GM10266 (cell line): ENCODE data around the gene ATG10.
A peak's percentile ranks its signal among the peaks of the same experiment; 100 is the strongest.
"Not testable (repeated sequence)": the region's sequence is repeated elsewhere in the genome, so short reads cannot be mapped to it uniquely, and the experiment has no call there.

Source experiments
- DNase-seq: peaks from one replicate; pipeline ENCODE4 v3.0.0; 2012; ENCODE audit errors: extremely low spot score
- CTCF ChIP-seq: IDR thresholded peaks from 2 replicates; pipeline ENCODE4 v1.5.1; 2012; ENCODE audit warnings: mild to moderate bottlenecking, low read depth; ENCODE audit not compliant: control insufficient read depth, insufficient read depth; ENCODE audit errors: missing control alignments

The ATG10 gene

DNA sequence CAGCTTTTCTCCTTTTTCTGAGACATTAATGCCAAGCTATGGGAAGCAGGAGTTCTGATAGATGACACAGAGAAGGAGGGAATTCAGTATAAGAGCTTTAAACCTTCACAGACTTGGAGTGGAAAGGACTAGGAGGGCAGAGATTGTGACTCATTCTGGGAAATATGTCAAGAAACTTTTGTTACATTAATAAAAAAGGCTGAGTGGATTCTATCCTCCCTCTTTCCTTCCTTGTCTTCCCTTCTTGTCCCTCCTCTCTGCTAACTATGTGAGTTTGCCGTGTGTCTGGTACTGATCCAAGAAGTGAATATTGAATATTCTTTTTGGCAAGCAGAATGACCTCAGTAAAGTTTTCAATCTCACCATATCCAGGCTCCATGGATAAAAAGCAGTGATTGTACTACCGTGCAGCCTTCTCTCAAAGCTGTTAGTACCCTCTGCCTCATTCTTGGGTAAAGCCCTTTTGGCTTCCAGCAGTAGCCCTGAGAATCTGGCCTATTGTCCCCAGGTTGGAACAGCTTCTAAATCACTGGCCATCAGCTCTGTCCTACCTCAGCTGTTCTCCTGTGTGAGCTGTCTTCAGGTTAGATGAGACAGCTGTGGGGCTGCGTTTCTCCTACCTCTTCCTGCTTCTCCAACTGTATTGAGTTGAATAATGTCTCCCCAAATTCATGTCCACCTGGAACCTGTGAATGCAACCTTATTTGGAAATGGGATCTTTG, 73.9 kb downstream of the ATG10 start:
- no peak for DNase-seq
- TF ChIP-seq CTCF = no peak

DNA sequence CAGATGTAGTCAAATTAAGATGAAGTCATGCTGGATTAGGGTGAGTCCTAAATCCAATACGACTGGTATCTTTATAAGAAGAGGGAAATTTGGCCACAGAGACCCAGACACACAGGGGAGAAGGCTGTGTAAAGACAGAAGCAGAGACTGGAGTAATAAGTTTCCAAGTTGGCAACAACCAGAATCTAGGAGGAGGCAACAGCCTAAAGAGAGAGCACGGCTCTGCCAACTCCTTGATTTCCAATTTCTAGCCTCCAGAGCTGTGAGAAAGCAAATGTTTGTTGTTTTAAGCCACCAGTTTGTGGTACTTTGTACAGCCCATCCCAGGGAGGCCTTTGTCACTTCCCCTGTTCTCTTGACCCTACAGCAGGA, 74.4 kb downstream of the ATG10 start:
- TF ChIP-seq CTCF = no peak
- no peak for DNase-seq

DNA sequence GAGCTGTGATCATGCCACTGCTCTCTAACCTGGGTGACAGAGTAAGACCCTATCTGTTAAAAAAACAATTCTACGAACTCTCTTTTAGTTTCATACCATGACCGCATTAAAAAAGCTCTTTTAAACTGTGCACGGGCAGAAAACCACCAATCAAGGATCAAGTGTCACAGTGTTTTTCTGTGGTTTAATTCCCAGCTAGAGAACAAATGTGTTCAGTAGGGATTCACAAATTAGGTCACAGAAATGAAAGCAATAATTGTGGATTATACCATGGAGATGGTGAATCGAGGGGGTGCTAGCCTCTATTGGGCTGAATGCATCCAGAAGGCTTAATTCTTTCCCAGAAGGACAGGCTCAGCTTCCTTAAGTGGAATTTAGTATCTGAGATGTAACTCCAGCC, 79.1 kb downstream of the ATG10 start:
- TF ChIP-seq CTCF = no peak
- DNase-seq = no peak

DNA sequence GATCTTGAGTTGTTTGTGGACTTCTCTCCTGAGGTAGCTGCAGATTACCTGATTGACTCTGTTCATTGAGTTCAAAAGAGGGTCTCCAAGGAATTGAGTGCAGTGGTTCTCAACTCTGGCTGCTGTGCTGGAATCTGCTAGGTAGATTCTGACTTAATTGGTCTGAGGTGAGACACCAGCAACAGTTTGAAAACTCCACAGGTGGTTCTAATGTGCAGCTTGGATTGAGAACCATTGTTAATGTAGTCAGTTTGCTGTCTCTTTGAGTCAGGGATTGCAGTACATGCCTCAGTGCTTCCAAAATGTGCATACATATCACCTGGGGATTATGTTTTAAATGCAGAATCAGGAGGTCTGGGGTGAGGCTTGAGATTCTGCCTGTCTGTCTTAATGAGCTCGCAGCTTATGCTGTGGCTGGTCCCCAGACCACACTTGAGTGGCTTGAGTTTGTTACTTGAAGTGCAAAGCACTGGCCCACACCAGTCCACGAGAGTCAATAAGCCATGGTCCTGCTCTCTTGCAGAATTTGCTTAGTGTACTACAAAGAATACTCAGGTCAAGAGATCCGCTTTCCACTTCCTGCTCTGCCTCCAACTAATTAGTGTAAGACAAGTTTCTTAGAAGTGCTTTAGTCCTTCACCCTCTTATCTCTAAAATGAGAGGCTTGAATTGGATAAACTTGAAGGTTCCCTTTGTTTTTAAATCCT, 82.3 kb downstream of the ATG10 start:
- no peak for DNase-seq
- no peak for TF ChIP-seq CTCF

GRCh38 chr5:82057051-82057450, 85.2 kb downstream of the ATG10 start:
- no peak for DNase-seq
- TF ChIP-seq CTCF = no peak

GRCh38 chr5:82058710-82059109, 86.9 kb downstream of the ATG10 start:
- peak; percentile 19 for DNase-seq
- TF ChIP-seq CTCF = no peak

GRCh38 chr5:82066791-82067190, 95.0 kb downstream of the ATG10 start:
- DNase-seq = no peak
- TF ChIP-seq CTCF = no peak

DNA sequence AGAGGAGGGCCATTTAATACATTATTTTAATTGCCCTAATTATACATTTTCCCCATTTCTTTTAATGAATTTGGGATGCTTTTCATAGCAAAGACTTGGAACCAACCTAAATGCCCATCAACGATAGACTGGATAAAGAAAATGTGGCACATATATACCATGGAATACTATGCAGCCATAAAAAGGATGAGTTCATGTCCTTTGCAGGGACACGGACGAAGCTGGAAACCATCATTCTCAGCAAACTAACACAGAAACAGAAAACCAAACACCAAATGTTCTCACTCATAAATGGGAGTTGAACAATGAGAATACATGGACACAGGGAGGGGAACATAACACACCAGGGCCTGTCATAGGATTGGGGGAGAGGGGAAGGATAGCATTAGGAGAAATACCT, 96.2 kb downstream of the ATG10 start:
- DNase-seq = not testable (repeated sequence)
